Cortex of kidney (tissue), 1 donor: ENCODE measurements around the gene HSPA4L.

Experiments used
- DNase-seq: peaks from one replicate; lab custom pipeline; 2025; lab: John Stamatoyannopoulos, UW

The HSPA4L gene

DNA sequence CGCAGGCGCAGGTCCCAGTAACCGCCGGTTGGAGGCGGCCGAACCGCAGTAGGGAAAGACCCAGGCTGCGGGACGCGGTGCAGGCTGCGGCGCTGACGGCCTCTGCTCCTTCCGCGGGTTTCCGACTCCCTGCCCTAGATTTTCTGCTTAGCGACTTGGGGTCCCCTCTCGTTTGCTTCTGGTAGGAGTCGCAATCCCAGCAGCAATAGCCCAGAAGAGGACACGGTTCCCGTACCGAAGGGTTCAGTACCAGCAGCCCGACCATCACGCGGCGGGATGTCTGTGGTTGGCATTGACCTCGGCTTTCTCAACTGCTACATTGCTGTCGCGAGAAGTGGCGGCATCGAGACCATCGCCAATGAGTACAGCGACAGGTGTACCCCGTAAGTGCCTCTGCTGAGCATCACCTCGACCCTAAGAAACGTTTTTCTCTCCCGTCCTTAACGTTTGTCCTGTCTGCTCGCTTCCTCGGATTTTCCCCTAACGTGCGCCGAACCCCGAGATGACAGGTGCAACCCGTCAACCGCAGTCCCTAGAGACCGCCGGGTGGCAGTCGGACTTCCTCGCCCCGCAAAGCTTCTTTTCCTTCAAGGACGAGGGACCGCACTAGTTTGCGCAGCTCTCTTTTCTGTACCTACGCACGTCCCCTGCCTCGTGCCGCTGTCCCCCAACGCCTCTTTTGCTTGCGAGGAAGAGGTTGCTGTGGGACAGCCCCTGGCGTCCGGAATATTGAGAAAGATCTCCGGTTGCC is at the start of gene HSPA4L:
HSPA4L (plus strand) TSS at position 48 of the 751 bp plus-strand sequence; CDS start at position 277, 229 bp downstream.
- no peak for DNase-seq

DNA sequence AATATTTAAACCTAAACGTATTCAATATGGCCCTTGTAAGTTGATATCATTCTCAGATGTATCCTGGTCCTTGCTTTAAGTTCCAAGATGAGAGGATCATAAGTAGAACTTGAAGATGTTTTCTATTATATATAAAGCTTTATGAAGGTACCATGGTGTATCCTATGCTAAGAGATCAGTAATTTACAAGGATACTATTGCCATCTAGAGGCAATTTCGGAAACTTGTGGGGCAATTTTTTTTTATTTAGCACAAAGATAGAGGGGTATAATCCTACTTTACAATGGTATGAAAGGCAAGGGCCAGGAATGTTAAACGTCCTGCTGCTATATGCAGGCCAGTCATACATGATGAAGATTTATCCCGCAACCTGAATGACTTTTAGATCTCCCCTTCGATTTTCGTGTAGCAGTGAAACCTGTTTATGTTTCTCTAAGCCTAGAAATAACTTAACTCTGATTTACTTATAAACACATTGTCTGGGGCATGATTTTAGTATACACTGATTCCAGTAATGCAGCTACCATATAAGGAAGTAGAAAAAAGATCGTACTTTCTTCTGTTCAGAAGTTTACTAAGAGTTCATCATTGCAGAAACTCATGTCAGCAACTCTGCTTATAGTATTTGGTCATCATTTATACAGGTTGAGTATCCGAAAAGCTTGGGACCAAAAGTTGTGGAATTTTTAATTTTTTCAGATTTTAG is 49.3 kb upstream of the HSPA4L start:
- DNase-seq = no peak

DNA sequence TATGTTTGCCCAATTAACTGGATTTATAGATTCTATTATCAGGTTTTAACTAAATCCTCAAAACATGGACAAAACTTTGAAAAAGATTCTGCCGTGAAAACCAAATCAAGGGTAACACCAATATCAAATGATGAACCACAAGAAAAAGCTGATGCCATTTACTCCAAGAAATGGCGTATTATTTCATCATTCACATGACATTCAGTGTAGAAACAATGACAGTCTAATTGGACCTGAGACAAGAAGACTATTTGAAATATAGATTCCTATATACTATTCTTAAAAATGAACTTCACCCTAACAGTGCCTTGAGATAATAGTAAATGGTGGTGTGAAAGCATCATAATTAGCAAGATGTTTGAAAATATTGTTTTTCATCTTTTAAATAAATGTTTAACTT is 47.1 kb upstream of the HSPA4L start:
- no peak for DNase-seq

DNA sequence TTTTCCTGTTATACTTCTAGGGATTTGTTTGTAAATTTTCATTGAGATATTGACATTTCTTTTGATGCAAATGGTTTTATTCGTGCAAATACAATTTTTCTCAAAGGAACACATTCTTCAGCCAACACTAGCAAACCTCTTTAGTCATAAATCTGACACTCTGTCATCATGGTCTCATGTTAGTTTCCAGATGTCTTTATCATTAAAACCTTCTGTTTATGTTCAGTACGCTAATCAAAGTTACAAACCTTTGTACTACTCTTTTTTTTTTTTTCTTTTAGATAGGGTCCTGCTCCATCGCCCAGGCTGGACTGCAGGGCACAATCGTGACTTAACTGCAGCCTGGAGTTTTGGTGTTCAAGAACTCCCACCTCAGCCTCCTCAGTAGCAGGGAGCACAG is 44.8 kb upstream of the HSPA4L start:
- DNase-seq = no peak

DNA sequence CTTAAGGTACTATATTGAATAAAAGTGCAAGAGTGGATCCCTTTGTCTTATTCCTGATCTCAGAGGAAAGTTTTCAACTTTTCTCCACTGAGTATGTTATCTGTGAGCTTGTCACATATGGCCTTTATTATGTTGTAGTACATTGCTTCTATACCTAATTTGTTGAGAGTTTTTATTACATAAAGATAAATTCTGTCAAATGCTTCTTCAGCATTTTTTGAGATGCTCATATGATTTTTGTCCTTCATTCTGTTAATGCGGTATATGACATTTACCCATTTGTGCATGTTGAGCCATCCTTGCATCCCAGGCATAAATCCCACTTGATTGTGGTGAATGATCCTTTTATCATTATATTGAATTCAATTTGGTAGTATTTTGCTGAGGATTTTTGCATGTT is 40.9 kb upstream of the HSPA4L start:
- DNase-seq = no peak

DNA sequence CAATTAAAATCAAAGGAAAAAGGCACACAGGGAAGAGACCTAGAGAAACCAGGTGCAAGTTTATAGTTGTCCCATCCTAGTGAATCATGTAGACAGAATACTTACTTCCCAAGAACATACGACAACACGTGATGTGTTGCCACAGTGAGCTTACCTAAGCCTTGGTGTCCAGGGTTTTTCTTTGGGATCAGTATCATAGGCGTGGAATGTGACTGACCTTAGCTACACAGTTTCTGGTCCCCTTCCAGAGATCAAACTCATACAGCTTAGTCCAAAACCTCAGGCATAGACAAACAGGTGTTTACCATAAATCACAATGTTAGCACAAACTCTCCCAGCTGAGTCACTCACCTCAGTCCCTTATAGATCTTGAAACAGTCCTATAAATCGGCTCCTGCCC is 34.2 kb upstream of the HSPA4L start:
- no peak for DNase-seq

DNA sequence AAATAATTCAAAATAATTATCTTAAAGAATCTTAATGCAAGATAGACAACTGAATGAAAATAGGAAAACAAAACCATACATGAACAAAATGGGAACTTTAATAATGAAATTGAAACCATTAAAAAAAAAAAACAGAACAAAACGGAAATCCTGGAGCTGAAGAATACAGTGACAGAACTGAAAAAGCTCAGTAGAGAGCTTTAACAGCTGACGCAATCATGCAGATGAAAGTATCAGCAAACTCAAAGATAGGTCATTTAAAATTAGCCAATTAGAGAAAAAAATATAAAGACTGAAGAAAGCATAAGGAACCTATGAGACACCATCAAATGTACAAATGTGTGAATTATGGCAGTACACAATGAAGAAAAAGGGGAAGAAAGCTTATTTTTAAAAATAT is 33.2 kb upstream of the HSPA4L start:
- no peak for DNase-seq

DNA sequence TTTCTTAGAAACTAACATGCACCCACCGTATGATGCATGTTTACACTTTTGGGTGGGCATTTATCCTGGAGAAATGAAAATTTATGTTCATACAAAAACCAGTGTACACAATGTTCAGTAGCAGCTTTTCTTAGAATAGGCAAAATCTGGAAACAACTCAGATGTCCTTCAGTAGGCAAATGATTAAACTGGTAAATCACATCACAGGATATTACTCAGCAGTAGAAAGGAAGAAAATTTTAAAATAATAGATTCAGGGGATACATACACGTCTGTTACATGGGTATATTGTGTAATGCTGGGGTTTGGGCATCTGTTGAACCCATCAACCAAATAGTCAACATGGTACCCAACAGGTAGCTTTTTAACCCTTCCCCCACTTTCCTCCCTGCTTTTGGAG is 25.2 kb upstream of the HSPA4L start:
- DNase-seq = no peak

DNA sequence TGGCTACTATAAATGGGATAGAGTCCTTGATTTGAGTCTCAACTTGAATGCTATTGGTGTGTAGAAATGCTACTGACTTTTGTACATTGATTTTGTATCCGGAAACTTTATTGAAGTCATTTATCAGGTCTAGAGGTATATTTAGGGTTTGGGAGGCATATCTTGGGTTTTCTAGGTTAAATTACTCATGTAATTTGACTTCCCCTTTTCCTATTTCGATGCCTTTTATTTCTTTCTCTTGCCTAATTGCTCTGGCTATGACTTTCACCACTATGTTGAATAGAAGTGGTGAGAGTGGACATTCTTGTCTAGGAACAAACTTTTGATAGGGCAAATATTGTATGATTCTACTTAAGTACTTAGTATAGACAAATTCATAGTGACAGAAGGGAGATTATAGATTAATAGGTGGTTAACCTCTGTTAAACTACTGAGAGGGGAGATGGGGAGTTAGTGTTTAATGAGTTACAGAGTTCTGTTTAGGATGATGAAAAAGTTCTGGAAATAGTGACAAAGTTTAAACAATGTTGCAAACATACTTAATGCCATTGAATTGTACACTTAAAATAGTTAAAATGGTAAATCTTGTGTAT is 22.8 kb upstream of the HSPA4L start:
- DNase-seq = no peak

DNA sequence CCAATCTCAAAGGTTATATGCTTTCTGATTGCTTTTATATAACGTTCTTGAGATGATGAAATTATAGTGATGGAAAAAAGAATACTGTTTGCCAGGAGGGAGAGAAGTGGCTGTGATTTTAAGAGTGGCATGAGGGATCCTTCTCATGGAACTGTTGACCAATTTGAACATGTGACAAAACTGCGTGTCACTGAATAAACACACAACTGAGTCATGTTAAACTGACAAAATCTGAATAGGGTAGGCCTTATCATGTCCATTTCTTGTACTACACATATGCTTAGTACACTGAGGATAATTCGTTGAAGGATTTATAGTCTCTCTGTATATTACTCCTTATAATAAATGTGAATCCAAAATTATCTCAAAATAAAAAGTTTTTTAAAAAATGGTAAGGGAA is 22.2 kb upstream of the HSPA4L start:
- DNase-seq = no peak

DNA sequence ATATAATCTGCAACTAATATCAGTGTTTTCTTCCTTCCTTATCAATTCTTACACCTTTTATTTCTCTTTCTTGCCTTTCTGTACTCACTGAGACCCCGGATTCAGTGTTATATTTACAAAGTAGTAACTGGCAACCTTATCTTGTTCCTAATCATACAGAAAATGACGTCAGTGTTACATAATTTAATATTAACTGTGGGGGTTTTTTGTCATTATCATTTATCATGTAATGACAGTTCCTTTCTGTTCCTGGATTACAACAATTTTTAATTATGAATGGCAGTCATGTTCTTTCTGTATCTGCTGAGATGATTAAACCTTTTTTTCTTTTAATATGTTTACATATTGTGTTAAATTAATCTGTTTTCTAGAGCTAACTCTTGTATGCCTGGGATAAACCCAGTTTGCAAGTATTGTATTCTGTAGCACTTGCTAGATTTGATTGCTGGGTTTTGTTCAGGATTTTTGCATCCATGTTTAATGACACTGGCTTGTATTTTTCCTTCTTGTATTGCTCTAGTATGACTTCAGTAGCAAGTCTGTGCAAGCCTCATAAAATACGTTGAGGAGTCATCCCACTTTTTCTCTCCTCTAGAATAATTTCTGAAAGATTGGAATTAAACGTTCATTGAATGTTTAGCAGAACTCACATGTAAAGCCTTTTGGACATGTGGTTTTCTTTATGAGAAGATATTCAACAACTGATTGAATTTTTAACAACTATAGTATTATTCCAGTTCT is 10.4 kb upstream of the HSPA4L start:
- DNase-seq = no peak

DNA sequence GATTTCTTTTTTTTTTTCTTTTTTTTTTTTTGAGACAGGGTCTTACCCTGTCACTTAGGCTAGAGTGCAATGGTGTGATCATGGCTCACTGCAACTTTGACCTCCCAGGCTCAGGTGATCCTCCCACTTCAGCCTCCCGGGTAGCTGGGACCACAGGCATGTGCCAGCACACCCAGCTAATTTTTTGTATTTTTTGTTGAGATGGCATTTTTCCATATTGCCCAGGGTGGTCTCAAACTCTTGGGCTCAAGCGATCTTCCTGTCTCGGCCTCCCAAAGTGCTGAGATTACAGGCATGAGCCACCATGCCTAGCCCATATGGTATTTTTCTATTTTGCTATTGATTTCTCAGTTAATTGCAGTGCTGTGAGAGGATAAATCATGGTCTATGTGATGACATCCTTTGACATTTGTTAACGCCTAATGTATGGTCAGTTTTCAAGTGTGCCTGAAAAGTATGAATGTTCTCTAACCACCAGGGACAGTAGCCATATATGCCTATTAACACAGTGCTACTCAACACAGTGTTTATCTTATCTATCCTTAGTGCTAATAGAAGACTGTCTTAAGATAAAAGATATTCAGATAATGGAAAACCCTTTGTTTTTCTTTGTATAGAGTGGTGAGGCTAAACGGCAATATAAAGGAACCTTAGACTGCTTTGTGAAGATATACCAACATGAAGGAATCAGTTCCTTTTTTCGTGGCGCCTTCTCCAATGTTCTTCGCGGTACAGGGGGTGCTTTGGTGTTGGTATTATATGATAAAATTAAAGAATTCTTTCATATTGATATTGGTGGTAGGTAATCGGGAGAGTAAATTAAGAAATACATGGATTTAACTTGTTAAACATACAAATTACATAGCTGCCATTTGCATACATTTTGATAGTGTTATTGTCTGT is 9.1 kb upstream of the HSPA4L start:
- DNase-seq = no peak

DNA sequence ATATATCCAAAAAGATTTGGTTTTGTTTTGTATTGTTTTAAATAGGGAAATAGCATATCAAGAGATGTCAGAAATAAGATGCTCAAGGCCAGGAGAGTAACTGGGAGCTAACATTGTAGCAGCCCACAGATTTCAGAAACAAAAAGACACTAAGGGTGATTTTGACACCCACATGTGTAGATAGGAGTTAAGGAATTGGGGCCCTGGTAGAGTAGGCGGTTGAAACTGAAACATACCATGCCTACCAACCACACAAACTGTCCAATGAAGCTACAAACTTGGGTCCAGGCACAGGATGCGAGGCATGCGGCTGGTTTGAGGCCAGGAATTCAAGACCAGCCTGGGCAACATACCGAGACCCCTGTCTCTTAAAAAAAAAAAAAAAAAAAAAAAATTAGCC is 6.3 kb upstream of the HSPA4L start:
- DNase-seq = no peak

DNA sequence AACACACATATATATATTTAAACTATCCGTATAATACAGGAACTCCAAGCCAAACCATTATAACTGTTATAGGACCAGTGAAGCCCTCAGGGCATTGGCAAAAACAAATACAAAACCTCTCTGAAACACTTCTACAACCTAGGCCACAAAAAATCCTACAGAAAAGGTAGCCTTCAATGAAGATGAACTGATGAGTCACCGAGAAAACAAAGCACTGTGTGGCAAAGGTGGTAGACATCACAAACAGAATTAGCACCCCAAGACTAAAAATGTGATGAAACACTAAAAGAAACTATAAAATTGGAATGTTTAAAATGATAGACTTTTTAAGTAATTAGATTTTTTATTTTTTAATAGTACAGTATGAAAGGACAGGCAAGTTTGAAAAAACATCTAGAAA is 5.5 kb upstream of the HSPA4L start:
- no peak for DNase-seq

DNA sequence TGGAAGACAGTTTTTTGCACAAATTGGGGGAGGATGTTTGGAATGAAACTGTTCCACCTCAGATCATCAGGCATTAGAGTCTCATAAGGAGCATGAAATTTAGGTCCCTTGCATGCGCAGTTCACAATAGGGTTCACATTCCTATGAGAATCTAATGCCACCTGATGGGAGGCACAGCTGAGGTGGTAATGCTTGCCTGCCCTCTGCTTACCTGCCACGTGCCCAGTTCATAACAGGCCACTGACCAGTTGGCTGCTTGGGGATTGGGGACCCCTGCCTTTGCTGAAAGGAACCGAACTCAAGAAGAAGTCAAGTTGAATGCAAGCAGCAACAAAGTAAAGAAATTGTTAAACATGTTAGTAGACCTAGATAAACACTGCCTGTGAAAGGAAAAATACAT is 4.6 kb upstream of the HSPA4L start:
- no peak for DNase-seq

DNA sequence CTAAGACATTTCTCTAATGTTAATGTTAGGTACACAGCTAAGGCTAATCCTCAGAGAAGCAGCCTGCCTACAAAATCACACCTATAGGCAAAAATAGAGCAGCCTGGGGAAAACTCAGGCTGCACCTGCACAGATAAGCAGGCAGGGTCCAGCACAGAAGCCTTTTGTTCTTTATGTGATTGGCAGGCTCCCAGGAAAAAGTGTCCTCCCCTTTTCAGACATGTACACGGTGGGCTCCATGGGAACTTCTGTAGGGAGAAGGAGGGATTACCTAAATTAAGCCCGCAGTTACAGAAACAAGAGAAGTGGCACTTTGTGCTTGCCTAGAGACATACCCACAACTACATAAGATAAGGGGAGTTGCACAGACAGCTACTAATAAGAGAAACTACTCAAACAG is 4.0 kb upstream of the HSPA4L start:
- DNase-seq = no peak

DNA sequence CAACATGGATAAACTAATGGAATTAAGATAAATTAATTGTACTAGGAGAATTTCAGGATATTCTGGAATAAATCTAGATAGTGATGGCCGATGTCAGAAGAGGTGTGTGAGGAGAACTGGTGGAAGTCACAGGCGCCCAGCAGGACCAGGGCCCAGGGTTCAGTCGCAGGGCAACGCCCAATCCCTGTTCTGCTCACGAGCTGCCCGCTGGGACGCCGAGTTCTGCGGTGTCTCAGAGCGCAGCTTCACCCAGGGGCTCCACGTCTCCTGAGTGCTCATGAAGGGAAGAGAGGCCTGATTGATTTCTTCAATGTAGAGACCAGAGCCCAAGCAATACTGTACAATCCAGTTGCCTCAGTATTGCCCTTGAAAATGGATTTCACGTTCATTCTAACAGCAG is 1.5 kb upstream of the HSPA4L start:
- no peak for DNase-seq

DNA sequence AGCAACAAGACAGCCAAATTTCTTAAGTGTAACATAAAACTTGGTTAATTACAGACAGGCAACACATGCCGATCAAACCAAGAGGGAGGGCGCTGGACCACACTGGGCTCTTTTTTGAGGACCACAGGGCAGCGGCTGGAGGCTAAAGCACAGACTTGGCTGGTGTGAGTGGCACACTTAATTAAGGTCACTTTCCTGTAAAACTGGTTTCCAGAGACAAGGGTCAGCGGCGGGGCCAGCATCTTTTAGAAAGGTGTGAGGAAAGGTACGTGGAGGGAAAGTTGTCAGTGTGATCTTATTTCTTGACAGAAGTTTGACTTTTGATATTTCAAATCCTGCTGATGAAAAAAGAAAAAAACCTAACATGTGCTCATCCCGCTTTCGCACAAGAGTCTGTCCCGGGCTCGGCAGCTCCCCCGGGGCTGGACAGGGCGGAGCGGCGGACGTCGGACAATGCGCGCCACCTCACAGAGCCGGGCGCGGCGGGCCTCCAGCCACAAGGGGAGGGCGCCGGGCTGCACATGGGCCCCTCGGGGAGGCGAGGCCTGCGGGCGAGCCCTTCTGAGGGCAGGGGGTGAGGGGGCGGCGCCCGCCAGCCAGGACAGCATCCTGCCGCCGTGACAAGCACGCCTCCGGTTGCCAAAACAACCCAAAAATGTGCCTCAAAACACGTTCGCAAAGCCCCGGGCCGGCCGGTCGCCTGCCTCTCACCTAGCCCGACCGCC is 660 bp upstream of the HSPA4L start:
- no peak for DNase-seq

DNA sequence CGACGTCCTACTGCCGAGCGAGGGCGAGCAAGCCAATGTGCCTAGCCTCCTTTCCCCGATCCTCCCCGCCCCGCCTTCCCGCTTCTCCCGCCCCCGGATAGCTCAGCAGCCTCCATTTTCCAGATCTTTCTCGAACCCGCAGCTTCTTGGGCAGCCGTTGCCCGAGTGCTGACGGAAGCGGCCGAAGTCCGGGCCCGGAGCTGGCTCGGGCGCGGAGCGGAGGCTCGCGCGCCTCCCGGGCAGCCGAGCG is 172 bp upstream of the HSPA4L start:
- DNase-seq = peak; percentile 25

DNA sequence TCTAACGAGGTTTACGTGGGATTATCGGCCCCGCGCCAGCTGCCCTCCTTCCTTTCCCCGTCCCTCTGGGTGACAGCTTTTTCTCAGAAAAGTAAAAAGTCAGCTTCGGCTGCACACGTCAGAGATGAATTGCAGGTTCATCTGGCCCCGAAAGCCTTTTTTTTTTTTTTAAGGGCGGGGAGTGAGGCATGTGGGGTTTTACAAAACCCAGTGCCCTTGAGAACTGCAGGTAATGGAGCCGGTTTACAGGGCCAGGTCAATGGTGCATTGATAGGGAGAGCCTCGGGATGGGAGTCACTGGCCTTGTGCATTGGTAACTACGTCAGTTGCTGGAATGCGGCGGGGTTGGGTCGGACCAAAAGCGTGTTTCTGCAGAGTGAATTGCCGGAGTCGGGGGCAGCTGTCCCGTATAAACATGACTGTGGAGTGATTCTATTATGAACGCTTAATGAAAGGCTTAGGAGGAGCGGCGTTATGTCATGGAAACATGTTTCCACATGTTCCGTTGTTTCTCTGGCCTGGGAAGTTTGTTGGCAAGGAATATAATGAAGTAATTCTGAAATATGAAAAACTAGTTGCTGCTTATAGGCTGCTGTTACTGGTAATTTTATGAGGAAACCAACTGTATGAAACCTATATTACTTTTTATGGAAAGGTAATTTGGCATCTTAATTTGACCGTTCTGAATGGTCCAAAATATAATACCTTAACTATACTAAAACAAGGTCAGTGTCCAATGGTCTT is 1.1 kb downstream of the HSPA4L start:
- no peak for DNase-seq
